GM18519 (cell line): ENCODE measurements around the gene ZSWIM3.

ENCODE experiments used
- ATAC-seq: cut with Tn5 transposase; IDR thresholded peaks from one replicate; pipeline ENCODE4 v1.9.1; 2021; ENCODE audit warnings: mild to moderate bottlenecking, moderate library complexity; ENCODE audit not compliant: unreplicated experiment, low FRiP score

Gene ZSWIM3

GRCh38 chr20:45925821-45926506 is 68.5 kb downstream of the ZSWIM3 start:
- no peak for ATAC-seq

DNA sequence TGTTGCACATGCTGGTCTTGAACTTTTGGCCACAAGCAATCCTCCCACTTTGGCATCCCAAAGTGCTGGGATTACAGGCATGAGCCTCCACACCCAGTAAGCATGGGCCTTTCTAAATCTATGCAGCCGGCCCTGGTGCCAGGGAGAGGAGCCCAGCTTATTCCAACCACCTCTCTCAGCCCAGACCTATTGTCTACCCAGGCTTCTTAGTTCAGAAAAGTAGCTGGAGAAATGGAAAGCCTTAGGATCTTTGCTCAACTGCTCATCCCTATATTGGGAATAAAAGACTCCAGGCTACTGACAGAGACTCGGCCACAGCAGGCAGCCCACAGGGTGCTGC is 69.3 kb downstream of the ZSWIM3 start:
- no peak for ATAC-seq

- no peak for ATAC-seq
Measured at GRCh38 chr20:45927071-45927878, 69.9 kb downstream of the ZSWIM3 start.
